Measurements from ENCODE around the gene POFUT1.
A peak's percentile ranks its signal among the peaks of the same experiment; 100 is the strongest.
"Not testable (repeated sequence)": the region's sequence is repeated elsewhere in the genome, so short reads cannot be mapped to it uniquely, and the experiment has no call there.

Gene POFUT1

DNA sequence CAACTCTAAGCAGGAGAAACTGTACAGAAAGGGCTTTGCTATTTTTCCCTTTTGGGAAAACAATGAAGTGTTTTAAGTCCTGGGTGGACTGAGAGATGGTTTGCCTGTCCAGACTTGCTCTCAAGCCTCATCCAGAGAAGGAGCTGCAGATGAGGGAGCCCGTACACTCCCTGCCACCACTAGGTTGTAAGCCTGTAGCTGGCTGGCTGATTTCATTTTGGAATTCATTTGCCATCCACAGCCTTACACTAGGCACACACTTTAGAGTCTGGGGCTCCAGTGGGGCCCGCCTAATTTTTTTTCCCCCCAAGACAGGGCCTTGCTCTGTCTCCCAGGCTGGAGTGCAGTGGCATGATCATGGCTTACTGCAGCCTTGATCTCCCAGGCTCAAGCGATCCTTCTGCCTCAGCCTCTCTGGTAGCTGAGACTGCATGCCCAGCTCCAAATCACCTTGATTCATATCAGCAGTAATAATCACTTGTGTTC, 28.4 kb downstream of the POFUT1 start:
- DNase-seq = no peak

DNA sequence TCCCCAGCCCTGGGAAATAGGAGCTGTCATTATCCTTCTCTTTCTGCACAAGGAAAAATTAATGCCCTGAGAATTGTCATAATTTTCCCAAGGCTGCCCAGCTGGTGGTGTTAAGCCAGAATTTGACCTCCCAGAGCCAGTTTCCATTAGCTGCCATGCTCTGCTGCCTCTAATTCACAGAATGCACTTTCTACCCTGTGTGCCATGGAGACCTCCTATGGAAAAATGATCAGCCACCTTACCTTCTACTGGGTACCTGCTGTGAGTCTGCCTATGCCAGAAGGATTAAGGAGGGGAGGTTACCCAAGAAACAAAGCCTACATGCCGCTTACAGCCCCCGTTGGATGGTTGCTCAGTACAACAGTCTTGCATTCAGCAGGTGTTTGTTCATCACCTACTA, 29.1 kb downstream of the POFUT1 start:
- no peak for DNase-seq

DNA sequence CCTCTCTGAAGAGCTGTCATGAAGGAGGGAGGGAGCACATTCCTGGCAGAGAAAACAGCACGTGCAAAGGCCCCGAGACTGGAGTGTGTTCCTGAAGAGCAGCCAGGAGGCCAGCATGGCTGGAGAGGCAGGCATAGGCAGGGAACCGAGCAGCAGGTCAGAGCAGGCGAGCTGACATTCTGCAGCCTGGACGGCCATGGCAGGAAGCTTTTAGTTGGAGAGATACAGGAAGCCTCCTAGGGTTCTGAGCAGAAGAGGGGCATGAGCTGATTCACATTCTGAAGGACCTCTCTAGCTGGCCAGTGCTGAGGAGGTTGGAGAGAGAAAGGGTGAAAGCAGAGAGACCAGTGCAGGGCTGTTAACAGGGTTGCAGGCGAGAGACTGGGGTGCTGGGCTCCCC, 29.7 kb downstream of the POFUT1 start:
- no peak for DNase-seq

DNA sequence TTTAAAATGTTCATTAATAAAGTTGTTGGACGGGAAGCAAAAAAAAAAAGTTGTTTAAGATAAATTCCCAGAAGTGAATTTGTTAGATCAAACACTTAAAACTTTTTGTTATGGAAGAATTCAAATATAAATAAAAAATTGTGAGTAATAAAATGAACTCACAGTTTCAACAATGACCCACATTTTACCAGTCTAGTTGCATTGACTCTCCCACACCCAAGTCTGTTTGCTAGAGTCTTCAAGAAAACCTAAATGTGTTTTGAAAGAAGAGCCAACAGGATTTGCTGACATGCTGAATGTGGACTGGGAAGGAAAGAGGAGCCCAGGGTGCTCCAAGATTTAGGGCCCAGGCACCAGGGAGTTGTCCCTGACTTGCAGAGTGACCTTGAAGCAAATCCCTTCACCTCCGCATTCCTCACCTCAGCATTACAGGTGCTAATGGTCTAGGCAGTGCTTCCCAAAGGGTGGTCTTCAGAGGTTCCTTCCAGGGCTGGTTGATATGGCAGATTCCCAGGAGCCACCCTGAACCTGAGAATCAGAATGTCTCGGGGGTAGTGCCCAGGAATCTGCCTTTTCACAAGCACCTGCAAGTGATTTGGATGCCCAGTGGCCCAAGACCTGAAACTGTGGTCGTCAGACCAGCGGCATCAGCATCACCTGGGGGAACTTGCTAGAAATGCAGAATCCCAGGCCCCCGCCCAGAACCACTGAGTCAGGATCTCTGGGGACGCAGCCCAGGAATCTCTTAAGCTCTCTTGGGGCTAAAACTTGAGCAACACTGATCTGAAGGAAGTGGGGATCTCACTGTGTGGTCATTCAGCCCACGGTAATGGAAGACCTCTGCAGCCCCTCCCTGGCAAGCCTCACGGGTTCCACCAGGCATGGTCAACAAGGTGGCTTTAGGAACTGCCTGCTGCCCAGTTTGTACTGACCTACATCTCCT, 31.1 kb downstream of the POFUT1 start:
- no peak for DNase-seq

DNA sequence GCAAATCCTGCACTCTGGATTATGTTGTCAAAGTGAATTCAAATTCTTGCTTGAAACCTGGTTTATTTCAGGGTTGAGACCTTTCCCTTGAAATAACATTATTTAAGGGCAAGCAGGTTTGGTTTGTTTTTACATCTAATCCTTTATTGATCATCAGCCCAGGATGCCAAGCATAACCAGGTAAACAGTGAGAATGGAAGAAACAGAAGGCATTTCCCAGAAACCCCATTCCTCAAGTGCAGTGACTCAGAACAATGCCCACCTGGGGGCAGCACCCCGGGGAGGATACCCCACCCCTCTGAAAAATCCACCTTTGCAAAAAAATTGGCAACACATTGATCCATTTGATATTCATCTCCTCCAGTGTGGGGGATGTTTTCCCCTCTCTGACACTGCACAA, 32.5 kb downstream of the POFUT1 start:
- no peak for DNase-seq

DNA sequence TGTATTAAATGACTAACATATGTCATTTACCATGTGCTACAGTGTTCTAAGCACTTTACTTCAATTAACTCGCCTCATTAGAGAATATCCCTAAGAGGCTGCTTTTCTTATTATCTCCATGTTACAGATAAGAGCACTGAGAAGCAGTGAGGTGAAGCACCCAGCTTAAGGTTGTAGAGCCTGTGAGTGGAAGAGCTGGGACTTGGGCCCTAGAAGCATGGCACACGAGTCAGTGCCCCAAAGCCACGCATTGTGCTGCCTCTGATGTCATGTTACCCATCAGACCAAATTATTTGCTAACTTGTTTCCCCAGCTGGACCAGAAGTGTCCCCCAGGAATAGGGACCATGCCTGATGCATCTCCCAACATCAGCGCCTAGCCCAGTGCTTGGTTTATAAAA, 34.1 kb downstream of the POFUT1 start:
- no peak for DNase-seq

DNA sequence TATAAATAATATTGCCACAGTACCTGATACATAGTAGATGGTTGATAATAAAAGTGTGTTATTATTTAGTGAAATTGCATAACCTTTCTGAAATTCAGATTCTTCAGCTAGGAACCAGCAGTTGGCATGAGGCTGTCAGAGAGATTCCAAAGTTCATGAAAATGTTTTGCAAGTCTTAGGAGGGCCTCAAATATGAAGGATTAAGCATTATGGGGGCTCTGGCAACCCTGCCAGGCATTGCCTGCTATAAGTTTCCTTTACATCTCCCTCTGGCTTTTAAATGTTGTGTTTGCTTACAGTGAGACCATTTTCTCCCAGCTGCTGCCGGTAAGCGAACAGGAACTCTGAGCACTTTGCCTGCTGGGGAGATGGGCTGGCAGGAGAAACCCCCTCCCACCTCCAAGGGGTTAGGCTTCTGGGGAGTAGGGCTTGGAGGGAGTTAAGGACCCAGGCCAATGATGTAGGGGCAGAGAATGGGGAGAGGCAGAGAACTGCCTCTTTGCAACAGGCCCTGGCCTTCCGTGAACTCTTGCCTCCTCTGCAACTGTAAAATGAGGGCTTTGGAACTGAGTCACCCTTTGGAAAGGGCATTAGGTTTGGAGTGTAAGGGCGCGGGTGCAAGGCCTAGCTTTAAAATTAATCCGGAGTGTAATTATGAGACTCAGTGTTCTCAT, 36.6 kb downstream of the POFUT1 start:
- DNase-seq = no peak

DNA sequence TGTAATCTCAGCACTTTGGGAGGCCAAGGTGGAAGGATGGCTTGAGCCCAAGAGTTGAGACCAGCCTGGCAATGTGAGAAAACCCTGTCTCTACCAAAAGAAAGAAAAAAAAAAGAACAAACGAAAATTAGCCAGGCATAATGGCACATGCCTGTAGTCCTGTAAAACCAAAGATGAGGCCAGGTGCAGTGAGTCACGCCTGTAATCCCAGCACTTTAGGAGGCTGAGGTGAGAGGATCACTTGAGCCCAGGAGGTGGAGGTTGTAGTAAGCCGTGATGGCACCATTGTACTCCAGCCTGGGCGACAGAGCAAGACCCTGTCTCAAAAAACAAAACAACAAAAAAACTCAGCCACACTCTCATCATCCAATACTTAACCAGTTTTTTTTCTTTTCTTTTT, 37.3 kb downstream of the POFUT1 start:
- no peak for DNase-seq

DNA sequence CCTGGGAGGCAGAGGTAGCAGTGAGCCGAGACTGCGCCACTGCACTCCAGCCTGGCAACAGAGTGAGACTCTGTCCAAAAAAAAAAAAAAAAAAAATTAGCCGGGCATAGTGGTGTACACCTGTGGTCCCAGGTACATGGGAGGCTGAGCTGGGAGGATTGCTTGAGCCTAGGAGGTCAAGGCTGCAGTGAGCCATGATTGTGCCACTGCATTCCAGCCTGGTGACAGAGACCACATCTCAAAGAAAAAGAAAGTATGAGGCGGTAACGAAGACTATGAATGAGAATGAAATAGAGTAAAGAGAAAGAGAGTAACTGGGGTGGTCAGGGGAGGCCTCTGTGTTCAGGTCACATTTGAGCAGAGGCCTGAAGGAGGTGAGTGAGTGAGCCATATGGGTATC, 38.5 kb downstream of the POFUT1 start:
- not testable (repeated sequence) for DNase-seq

DNA sequence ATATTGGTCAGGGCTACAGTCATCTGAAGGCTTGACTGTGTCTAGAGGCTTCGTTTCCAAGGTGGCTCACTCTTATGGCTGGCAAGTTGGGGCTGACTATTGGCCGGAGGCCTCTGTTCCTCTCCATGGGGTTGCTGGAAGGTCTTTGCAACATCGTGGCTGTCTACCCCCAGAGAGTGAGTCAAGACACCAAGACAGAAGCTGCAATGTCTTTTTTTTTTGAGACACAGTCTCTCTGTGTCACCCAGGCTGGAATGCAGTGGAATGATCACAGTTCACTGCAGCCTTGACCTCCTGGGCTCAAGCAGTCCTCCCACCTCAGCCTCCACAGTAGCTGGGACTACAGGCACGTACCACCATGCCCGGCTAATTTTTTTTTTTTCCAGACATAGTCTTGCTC, 40.4 kb downstream of the POFUT1 start:
- DNase-seq = no peak

DNA sequence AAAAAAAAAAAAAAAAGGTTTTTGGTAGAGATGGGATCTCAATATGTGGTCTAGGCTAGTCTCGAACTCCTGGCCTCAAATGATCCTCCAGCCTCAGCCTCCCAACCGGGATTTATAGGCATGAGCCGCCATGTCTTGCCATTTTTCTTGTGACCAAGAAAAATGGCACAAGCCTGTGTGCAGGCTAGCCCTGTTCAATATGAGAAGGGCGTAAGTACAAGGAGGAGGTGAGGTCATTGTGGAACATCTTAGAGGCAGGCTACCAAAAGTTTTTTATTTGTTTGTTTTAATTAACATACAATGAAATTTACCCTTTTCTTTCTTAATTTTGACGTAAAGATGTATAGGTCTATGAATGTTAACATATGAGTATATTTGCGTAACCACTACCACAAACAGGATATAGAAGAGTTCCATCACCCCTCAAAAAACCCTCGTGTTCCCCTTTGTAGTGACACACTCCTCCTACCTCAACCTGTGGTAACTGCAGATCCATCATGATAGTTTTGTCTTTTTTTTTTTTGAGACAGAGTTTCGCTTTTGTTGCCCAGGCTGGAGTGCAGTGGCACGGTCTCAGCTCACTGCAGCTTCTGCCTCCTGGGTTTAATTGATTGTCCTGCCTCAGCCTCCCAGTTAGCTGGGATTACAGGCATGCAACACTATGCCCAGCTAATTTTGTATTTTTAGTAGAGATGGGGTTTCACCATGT, 41.5 kb downstream of the POFUT1 start:
- DNase-seq = no peak

DNA sequence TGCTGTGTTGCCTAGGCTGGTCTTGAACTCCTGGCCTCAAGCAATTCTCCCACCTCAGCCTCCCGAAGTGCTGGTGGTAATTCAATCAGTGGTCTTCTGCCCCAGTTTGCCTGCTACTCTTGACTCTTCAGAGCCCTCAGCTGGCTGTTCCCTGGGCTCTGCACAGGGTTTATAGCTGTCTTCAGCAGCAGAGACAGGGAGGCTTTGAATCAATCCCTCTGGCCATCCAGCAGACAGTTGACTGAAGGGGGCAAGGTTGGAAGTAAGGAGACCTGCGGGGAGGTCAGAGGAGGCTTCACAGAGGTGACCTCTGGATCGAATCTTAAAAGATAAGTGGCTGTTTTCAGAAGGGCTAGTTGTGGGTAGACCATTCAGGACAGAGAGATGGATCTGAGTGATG, 43.8 kb downstream of the POFUT1 start:
- no peak for DNase-seq

DNA sequence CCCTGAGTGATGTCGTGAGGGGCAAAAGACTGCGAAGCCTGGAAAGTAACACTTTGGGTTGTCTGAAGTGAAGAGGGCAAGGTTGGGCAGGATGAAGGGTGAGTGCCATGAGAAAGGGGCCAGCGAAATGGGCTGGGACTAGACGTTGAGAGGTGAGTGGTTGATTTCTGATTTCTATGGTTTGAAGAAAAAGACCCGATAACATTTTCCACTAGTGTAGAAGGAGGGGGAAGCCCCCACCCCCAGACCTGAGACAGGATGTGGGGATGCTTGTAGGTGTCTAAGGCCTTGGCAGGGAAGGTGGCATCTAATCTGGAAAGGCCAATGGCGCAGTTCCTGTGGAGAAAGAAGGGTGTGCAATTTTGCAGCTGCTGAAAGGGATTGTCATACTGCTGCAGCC, 44.5 kb downstream of the POFUT1 start:
- peak; percentile 76 for DNase-seq

DNA sequence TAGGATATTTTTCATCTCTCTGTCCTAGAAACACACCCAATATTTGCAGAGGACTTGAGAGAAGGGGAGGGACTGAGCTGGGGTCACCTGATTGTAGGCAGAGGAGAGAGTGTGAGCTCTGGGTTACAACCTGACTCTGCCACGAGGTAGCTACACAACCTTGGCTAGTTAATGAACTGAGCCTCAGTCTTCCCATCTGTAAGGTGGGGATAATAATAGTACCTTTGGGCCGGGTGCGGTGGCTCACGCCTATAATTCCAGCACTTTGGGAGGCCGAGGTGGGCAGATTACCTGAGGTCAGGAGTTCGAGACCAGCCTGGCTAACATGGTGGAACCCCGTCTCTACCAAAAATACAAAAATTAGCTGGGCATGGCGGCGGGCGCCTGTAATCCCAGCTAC, 53.3 kb downstream of the POFUT1 start:
- DNase-seq = not testable (repeated sequence)

DNA sequence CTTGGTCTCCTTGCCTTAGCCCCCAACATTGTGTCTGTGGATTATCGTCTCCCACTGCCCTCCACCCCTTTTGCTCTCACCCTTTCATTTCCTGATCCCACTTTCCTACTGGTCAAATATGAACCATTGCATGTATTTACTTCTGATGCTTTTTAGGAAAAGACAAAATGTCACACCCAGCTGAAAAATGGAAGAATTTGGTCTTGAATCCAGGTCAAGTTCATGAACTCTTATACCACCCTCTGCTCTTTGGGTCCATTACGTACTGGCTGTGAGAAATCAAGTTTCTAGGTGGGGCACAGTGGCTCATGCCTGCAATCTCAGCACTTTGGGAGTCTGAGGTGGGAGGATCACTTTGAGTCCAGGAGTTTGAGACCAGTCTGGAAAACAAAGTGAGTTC, 54.0 kb downstream of the POFUT1 start:
- DNase-seq = no peak

DNA sequence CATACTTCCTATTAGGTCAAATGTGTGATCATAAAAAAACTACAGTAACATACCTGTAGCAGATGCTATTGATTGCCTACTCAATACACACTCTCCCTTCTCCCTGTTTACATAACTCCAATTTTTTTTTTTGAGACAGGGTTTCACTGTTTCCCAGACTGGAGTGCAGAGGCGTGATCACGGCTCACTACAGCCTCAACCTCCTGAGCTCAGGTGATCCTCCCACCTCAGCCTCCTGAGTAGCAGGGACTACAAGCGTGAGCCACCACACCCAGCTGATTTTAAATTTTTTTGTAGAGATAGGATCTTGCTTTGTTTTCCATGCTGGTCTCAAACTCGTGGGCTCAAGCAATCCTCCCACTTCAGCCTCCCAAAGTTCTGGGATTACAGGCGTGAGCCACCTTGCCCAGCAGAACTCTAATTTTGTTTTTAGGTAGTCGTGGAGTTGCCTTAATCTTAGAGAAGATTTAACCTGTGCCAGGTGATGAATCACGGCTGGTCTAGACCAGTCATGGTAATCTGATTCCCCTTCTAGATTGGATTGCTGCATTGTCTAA, 55.8 kb downstream of the POFUT1 start:
- no peak for DNase-seq

DNA sequence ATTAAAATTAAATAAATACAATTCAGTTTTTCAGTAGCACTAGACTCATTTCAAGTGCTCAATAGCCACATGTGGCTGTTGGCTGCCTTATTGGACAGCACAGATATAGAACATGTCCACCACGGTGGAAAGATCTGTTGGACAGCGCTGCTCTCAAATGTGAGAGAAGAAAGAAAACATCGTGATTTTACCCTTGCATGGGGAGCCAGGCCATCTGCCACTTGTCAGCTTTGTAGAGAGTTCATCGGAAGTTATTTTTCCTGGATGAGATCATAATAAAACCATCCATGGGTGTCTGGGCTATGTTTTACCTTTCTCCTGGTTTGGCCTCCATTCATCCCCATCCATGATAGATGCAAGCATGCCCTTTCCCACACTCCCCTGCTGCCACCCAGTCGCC, 63.9 kb downstream of the POFUT1 start:
- no peak for DNase-seq

DNA sequence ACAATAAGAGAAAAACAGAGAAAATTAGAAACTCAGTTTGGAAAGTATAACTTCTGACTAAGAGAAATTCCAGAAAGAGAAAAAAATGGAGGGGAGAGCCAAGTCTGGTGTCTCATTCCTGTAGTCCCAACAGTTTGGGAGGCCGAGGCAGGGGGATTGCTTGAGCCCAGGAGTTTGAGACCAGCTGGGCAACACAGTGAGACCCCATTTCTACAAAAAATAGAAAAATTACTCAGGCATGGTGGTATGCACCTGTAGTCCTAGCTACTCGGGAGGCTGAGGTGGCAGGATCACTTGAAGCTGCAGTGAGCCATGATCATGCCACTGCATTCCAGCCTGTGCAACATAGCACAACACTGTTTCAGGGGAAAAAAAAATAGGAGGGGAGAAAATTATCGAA, 66.7 kb downstream of the POFUT1 start:
- DNase-seq = no peak

DNA sequence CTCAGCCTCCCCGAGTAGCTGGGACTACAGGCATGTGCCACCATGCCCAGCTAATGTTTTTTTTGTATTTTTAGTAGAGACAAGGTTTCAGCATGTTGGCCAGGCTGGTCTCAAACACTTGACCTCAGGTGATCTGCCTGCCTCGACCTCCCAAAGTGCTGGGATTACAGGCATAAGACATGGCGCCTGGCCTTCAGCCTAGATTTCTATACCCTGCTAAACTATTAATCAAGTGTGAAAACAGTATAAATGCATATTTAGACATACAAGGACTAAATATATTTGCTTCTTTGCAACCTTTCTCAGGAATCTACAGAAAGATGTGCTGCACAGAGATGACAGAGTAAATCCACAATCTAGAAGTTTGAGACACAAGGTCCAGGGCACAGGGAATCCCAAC, 67.5 kb downstream of the POFUT1 start:
- DNase-seq = not testable (repeated sequence)

DNA sequence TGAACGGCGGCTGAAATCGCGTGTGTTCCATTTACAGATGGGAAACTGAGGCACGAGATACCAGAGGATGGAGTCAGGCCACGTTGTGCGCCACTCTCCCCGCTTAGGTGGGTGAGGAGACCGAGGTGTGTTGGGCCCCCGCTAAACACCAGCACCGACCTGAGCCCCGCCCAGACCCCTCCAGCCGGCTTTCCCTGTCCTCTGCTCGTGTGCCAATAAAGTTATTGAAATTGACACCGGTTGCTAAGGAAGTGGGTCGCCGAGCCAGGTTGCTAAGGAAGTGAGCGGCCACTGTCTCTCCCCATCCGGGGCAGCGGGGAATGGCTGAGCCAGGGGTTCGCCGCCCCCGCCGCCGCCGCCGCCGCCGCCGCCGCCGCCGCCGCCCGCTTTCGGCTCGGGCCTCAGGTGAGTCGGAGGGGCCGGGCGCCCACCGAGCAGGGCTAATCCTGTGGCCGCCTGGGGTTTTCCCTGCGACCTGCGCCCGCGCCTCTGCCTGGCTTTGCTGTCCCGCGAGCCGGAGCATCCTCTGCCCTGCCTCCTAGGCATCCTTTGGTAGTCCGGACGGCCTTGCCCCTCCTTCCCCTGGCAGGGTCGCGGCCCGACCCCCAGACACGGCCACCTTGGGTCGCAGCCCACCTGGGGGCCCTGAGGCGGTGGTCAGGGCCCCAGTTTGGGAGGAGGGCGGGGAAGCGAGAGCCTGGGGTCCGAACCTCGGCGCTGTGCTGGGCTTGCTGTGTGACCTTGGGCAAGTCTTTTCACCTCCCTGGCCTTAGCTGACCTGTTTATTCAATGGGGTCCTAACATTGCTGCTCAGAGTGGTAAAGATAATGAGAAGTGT, 69.9 kb downstream of the POFUT1 start, which contains the start of gene KIF3B:
Gene KIF3B, plus strand, starts transcription at position 291 of the 838 bp plus-strand sequence. CDS start 32,127 bp downstream, outside the sequence.
- DNase-seq = peak; percentile 79

DNA sequence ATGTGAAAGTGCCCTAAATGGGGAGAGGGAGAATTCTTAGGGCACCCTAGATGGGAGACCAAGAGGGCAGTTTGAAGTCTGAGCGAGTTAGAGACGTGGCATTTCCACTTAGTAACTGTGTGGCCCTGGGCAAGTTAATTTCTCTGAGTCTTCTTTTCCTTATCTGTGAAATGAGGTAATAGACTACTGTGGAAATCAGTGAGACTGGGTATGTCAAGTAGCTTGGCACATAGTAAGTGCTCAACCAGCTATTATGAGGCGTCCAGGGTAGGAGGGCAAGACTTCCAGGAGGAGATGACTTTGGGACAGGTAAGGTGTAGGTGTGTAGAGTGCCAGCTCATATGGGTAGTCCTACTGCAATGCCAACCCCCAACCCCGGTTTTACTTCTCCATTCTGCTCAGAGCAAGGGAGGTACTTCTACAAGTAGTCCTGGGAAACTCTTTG, 70.5 kb downstream of the POFUT1 start:
- peak; percentile 6 for DNase-seq

DNA sequence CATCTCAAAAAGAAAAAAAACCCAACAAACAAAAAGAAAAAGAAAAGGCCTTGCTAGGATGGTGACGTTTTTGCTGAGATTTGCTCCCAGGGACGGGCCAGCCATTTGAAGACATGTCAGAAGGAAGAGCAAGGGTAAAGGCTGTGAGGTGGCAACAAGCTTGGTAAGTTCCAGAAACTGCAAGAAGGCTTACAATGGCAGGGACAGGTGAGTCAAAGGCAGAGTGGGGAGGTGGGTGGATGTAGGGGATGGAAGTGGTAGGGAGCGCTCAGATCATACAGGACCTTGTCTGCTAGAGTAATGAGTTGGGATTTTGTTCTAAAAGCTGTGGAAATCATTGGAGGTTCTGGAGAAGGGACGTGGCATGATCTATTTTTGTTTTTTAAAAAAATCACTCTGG, 74.0 kb downstream of the POFUT1 start:
- DNase-seq = no peak
